ENCODE measurements around the gene SND1.
A peak's percentile ranks its signal among the peaks of the same experiment; 100 is the strongest.

Gene SND1

GRCh38 chr7:127882313-127882920 is 230.4 kb downstream of the SND1 start:
- no peak overlapping the region for H3K9ac ChIP-seq (ENCODE audit: low read depth, low read length)
- no peak overlapping the region for H3K4me3 ChIP-seq (ENCODE audit: low read depth, low read length)
- no peaks in the 10 kb centered on the region for H3K9me3 ChIP-seq (ENCODE audit: control insufficient read depth, insufficient read depth, low read length)
- H3K27me3 ChIP-seq (ENCODE audit: control insufficient read depth, insufficient read depth, low read length), result no peaks in the 10 kb centered on the region
- H3K27ac ChIP-seq (ENCODE audit: low read depth, low read length), result no peak overlapping the region
- peaks cover 20% of the 10 kb centered on the region for H3K4me1 ChIP-seq (ENCODE audit: control insufficient read depth, insufficient read depth, low read length)
- no peaks in the 10 kb centered on the region for H3K36me3 ChIP-seq (ENCODE audit: control insufficient read depth, insufficient read depth, low read length)

GRCh38 chr7:127884066-127884559 is 232.1 kb downstream of the SND1 start:
- Histone ChIP-seq H3K36me3 (ENCODE audit: control insufficient read depth, insufficient read depth, low read length) (peaks cover 15% of the 10 kb centered on the region), H3K9me3 (ENCODE audit: control insufficient read depth, insufficient read depth, low read length) (no peaks in the 10 kb centered on the region), H3K27me3 (ENCODE audit: control insufficient read depth, insufficient read depth, low read length) (no peaks in the 10 kb centered on the region), H3K27ac (ENCODE audit: low read depth, low read length) (no peak overlapping the region), H3K4me3 (ENCODE audit: low read depth, low read length) (no peak overlapping the region), H3K9ac (ENCODE audit: low read depth, low read length) (no peak overlapping the region), H3K4me1 (ENCODE audit: control insufficient read depth, insufficient read depth, low read length) (peaks cover 20% of the 10 kb centered on the region)

DNA sequence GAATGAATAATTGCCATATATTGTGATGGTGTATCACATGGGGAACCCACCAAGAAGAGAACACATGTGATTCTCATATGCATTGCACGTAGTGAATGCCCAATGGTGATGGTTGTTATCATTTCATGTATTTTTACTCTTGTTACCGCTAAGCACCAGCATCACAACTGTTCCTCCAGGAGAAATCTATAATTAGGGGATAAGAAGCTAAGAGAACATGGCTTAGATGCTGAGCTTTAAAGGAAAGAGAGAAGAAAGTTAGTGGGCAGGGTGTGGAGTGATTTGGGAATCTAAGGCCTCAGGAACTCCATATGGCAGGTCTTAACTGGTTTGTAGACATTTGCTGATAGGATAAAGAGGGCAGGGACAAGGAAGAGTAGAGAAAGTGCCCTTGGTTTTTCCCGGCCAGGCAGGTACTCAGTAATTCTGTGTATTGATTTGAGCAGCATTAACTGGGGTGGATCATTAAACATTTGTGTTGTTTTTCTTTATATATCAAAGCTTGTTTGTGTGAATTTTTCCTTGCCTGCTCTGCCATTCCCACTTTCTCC is 233.3 kb downstream of the SND1 start:
- Histone ChIP-seq H3K36me3 (ENCODE audit: control insufficient read depth, insufficient read depth, low read length) (peaks cover 22% of the 10 kb centered on the region), H3K9me3 (ENCODE audit: control insufficient read depth, insufficient read depth, low read length) (no peaks in the 10 kb centered on the region), H3K27me3 (ENCODE audit: control insufficient read depth, insufficient read depth, low read length) (no peaks in the 10 kb centered on the region), H3K4me1 (ENCODE audit: control insufficient read depth, insufficient read depth, low read length) (peaks cover 20% of the 10 kb centered on the region), H3K4me3 (ENCODE audit: low read depth, low read length) (no peak overlapping the region), H3K27ac (ENCODE audit: low read depth, low read length) (peak overlapping the region; percentile 13), H3K9ac (ENCODE audit: low read depth, low read length) (no peak overlapping the region)

DNA sequence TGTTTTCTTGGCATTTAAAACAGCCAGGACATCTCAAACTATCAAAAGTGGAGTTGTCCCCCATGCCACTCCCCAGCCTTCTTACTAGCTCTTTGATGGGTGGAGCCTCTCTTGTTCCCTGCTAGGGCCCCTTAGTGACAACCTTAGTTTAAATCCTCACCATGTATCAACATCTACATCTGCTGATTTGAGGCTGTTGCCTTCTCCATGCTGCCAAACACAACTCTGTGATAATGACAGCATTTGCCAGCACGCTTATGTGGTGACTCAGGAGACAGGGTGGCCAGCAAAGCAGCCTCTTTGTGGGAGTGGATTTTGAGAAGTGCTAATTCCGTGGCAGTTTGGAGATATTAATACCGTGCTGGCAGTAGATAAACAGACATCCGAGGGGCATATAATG is 233.8 kb downstream of the SND1 start:
- Histone ChIP-seq H3K36me3 (ENCODE audit: control insufficient read depth, insufficient read depth, low read length) (peaks cover 22% of the 10 kb centered on the region), H3K4me3 (ENCODE audit: low read depth, low read length) (no peak overlapping the region), H3K27ac (ENCODE audit: low read depth, low read length) (peak overlapping the region; percentile 13), H3K27me3 (ENCODE audit: control insufficient read depth, insufficient read depth, low read length) (no peaks in the 10 kb centered on the region), H3K9me3 (ENCODE audit: control insufficient read depth, insufficient read depth, low read length) (no peaks in the 10 kb centered on the region), H3K9ac (ENCODE audit: low read depth, low read length) (no peak overlapping the region), H3K4me1 (ENCODE audit: control insufficient read depth, insufficient read depth, low read length) (peaks cover 20% of the 10 kb centered on the region)

DNA sequence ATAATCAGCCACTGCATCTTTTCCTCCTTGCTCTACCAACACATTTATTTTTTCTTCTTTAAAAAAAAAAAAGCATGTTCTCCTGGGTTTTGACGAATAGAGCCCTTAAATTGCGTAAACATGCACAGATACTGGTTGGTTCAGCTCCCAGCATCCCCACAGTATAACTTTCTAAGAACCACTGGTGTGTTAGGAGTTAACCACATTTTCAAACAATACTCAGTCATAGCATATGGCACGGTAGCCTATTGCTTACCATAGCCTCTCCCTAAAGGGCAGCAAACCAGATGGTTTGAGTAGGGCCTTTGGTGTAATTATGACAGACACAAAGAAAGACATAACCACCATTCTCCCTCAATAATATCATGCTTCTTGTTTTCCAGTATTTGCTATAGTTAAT is 234.3 kb downstream of the SND1 start:
- Histone ChIP-seq H3K27me3 (ENCODE audit: control insufficient read depth, insufficient read depth, low read length) (no peaks in the 10 kb centered on the region), H3K4me3 (ENCODE audit: low read depth, low read length) (no peak overlapping the region)

GRCh38 chr7:127887096-127887495 is 235.1 kb downstream of the SND1 start:
- Histone ChIP-seq H3K9ac (ENCODE audit: low read depth, low read length) (no peak overlapping the region), H3K27ac (ENCODE audit: low read depth, low read length) (peak overlapping the region; percentile 30), H3K27me3 (ENCODE audit: control insufficient read depth, insufficient read depth, low read length) (no peaks in the 10 kb centered on the region), H3K4me3 (ENCODE audit: low read depth, low read length) (no peak overlapping the region), H3K36me3 (ENCODE audit: control insufficient read depth, insufficient read depth, low read length) (peaks cover 32% of the 10 kb centered on the region), H3K9me3 (ENCODE audit: control insufficient read depth, insufficient read depth, low read length) (no peaks in the 10 kb centered on the region), H3K4me1 (ENCODE audit: control insufficient read depth, insufficient read depth, low read length) (peaks cover 20% of the 10 kb centered on the region)

More for the DNA sequence above, 234.3 kb downstream of the SND1 start:
- H3K9ac ChIP-seq (ENCODE audit: low read depth, low read length), result no peak overlapping the region
- peaks cover 23% of the 10 kb centered on the region for H3K36me3 ChIP-seq (ENCODE audit: control insufficient read depth, insufficient read depth, low read length)
- peak overlapping the region; percentile 13 for H3K27ac ChIP-seq (ENCODE audit: low read depth, low read length)
- peaks cover 20% of the 10 kb centered on the region for H3K4me1 ChIP-seq (ENCODE audit: control insufficient read depth, insufficient read depth, low read length)
- H3K9me3 ChIP-seq (ENCODE audit: control insufficient read depth, insufficient read depth, low read length), result no peaks in the 10 kb centered on the region

- Histone ChIP-seq H3K4me3 (ENCODE audit: low read depth, low read length) (no peak overlapping the region), H3K9me3 (ENCODE audit: control insufficient read depth, insufficient read depth, low read length) (no peaks in the 10 kb centered on the region), H3K27ac (ENCODE audit: low read depth, low read length) (no peak overlapping the region), H3K27me3 (ENCODE audit: control insufficient read depth, insufficient read depth, low read length) (no peaks in the 10 kb centered on the region), H3K36me3 (ENCODE audit: control insufficient read depth, insufficient read depth, low read length) (peaks cover 33% of the 10 kb centered on the region), H3K9ac (ENCODE audit: low read depth, low read length) (no peak overlapping the region), H3K4me1 (ENCODE audit: control insufficient read depth, insufficient read depth, low read length) (peaks cover 20% of the 10 kb centered on the region)
Measured at GRCh38 chr7:127887631-127888030, 235.6 kb downstream of the SND1 start.

DNA sequence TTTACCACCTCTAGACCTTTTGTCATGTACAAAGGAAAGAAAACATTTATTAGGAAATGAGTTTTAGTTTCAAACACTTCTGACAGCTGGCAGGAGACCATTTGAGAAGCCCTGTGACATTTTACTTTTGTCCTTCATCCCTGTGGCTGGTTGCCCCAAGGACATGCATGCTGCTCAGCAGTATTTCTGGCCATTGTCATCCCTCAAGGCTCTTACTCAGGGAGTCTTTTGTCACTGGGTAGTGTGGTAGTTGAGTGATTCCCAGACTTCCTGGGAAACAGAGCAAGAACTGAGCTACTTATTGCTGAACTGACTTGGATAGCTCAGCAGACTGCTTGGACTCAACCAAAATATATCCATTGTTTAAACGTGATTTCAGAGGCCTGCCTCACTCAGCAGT is 236.4 kb downstream of the SND1 start:
- Histone ChIP-seq H3K4me1 (ENCODE audit: control insufficient read depth, insufficient read depth, low read length) (peaks cover 20% of the 10 kb centered on the region), H3K27ac (ENCODE audit: low read depth, low read length) (no peak overlapping the region), H3K36me3 (ENCODE audit: control insufficient read depth, insufficient read depth, low read length) (peaks cover 33% of the 10 kb centered on the region), H3K9ac (ENCODE audit: low read depth, low read length) (no peak overlapping the region), H3K4me3 (ENCODE audit: low read depth, low read length) (no peak overlapping the region), H3K9me3 (ENCODE audit: control insufficient read depth, insufficient read depth, low read length) (no peaks in the 10 kb centered on the region), H3K27me3 (ENCODE audit: control insufficient read depth, insufficient read depth, low read length) (no peaks in the 10 kb centered on the region)

GRCh38 chr7:127888825-127889224 is 236.8 kb downstream of the SND1 start:
- Histone ChIP-seq H3K4me1 (ENCODE audit: control insufficient read depth, insufficient read depth, low read length) (peaks cover 23% of the 10 kb centered on the region), H3K36me3 (ENCODE audit: control insufficient read depth, insufficient read depth, low read length) (peaks cover 33% of the 10 kb centered on the region), H3K27me3 (ENCODE audit: control insufficient read depth, insufficient read depth, low read length) (no peaks in the 10 kb centered on the region), H3K27ac (ENCODE audit: low read depth, low read length) (no peak overlapping the region), H3K9me3 (ENCODE audit: control insufficient read depth, insufficient read depth, low read length) (no peaks in the 10 kb centered on the region), H3K9ac (ENCODE audit: low read depth, low read length) (no peak overlapping the region), H3K4me3 (ENCODE audit: low read depth, low read length) (no peak overlapping the region)

- no peak overlapping the region for H3K27ac ChIP-seq (ENCODE audit: low read depth, low read length)
- H3K27me3 ChIP-seq (ENCODE audit: control insufficient read depth, insufficient read depth, low read length), result no peaks in the 10 kb centered on the region
- peaks cover 33% of the 10 kb centered on the region for H3K36me3 ChIP-seq (ENCODE audit: control insufficient read depth, insufficient read depth, low read length)
- no peak overlapping the region for H3K4me3 ChIP-seq (ENCODE audit: low read depth, low read length)
- H3K9ac ChIP-seq (ENCODE audit: low read depth, low read length), result no peak overlapping the region
- peaks cover 31% of the 10 kb centered on the region for H3K4me1 ChIP-seq (ENCODE audit: control insufficient read depth, insufficient read depth, low read length)
- no peaks in the 10 kb centered on the region for H3K9me3 ChIP-seq (ENCODE audit: control insufficient read depth, insufficient read depth, low read length)
Measured at GRCh38 chr7:127889677-127890076, 237.7 kb downstream of the SND1 start.

DNA sequence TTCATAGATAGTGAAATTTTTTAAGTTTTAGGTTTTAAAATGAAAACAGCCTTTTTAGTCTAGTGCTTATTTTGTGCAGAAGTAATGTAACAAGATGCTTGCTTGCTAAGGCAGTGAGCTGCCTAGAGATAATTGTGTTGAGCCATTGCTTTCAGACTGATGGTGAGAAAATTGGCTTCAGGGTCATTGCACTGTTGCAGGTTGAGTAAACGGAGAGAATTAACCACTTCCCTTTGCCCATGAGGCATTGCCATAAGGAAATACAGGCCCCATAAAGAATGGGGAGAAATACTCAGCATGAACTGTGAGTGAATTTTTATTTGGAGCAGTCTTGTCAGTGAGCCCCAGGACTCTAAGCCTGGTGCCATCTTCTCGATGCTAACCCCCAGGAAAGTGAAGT is 238.7 kb downstream of the SND1 start:
- Histone ChIP-seq H3K27ac (ENCODE audit: low read depth, low read length) (no peak overlapping the region), H3K9me3 (ENCODE audit: control insufficient read depth, insufficient read depth, low read length) (no peaks in the 10 kb centered on the region), H3K36me3 (ENCODE audit: control insufficient read depth, insufficient read depth, low read length) (peaks cover 33% of the 10 kb centered on the region), H3K4me3 (ENCODE audit: low read depth, low read length) (no peak overlapping the region), H3K27me3 (ENCODE audit: control insufficient read depth, insufficient read depth, low read length) (no peaks in the 10 kb centered on the region), H3K9ac (ENCODE audit: low read depth, low read length) (no peak overlapping the region), H3K4me1 (ENCODE audit: control insufficient read depth, insufficient read depth, low read length) (peaks cover 34% of the 10 kb centered on the region)

Measured in HUES48 (cell line).